ENCODE results near the gene CEP112.

Gene CEP112

DNA sequence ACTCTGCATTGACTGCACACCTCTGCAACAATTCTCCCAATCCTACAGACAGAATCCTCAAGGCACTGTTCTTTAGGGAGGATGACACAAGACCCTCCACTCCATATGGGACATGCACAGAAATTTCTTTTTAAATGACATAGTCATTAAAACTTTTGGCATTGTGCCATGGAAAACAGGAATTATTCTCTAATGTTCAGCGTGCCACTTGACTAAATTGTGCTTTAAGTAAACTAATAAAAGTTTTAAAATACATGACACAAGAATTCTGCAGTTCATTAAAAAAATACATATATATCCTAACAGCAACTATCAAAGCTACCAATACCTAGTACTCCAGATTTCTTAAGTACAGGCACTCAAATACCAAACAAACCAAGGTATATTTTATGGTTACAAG, 16.0 kb downstream of the CEP112 start:
- Histone ChIP-seq H3K27ac (ENCODE audit: low read length) (no peak overlapping the region), H4K20me1 (ENCODE audit: insufficient read depth, low read length) (no peaks in the 10 kb centered on the region), H2AFZ (ENCODE audit: low read length) (no peak overlapping the region), H3K27me3 (replicated peaks; ENCODE audit: insufficient read depth, low read length) (no peaks in the 10 kb centered on the region), H3K9me2 (replicated peaks; ENCODE audit: insufficient read depth, low read length) (no peaks in the 10 kb centered on the region), H3K4me1 (ENCODE audit: low read length) (no peaks in the 10 kb centered on the region), H3K4me2 (ENCODE audit: low read depth, low read length) (no peak overlapping the region), H3K9ac (ENCODE audit: low read length) (no peak overlapping the region), H3K79me2 (ENCODE audit: low read length) (no peaks in the 10 kb centered on the region), H3K36me3 (replicated peaks; ENCODE audit: insufficient read depth, low read length) (no peaks in the 10 kb centered on the region), H3K4me3 (ENCODE audit: low read length) (no peak overlapping the region), H3K9me3 (replicated peaks; ENCODE audit: insufficient read depth, low read length) (no peaks in the 10 kb centered on the region), H3F3A (ENCODE audit: insufficient read depth, low read length) (no peaks in the 10 kb centered on the region)
- TF ChIP-seq, protein P1, sequence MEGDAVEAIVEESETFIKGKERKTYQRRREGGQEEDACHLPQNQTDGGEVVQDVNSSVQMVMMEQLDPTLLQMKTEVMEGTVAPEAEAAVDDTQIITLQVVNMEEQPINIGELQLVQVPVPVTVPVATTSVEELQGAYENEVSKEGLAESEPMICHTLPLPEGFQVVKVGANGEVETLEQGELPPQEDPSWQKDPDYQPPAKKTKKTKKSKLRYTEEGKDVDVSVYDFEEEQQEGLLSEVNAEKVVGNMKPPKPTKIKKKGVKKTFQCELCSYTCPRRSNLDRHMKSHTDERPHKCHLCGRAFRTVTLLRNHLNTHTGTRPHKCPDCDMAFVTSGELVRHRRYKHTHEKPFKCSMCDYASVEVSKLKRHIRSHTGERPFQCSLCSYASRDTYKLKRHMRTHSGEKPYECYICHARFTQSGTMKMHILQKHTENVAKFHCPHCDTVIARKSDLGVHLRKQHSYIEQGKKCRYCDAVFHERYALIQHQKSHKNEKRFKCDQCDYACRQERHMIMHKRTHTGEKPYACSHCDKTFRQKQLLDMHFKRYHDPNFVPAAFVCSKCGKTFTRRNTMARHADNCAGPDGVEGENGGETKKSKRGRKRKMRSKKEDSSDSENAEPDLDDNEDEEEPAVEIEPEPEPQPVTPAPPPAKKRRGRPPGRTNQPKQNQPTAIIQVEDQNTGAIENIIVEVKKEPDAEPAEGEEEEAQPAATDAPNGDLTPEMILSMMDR (IDR thresholded peaks at IDR 0.05; ENCODE audit: low read length), result no peak
- TF ChIP-seq EZH2 (optimal IDR thresholded peaks at IDR 0.05; ENCODE audit: low read depth, low read length), result no peak
- no peak for TF ChIP-seq EZH2phosphoT487 (IDR thresholded peaks at IDR 0.05; ENCODE audit: low read length)
- no peak for DNase-seq

DNA sequence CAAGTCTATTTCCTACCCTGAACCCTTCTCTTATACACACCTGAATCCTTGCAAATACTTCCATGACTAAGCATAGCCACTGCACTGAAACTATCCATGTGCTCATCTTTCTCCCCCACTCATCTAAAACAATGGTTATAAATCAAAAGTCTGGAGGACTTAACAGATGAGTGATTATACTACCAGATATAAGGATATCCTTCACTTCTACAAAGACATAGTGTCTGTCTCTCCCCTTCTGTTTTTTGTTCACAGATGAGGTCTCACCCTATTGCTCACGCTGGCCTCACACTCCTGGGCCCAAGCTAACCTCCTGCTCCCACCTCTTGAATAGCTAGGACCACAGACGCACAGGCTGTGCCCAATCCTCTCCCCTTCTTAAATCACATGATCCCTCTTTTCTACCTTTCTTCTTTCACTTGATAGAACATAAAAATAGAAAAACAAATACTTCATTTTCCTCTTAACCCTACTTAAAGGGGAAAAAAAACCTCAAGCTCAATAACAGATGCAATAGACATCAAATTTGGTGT, 19.2 kb downstream of the CEP112 start:
- no peak overlapping the region for H3K4me2 ChIP-seq (ENCODE audit: low read depth, low read length)
- no peak overlapping the region for H3K4me3 ChIP-seq (ENCODE audit: low read length)
- H3K27me3 ChIP-seq (replicated peaks; ENCODE audit: insufficient read depth, low read length), result no peaks in the 10 kb centered on the region
- H3K9me3 ChIP-seq (replicated peaks; ENCODE audit: insufficient read depth, low read length), result no peaks in the 10 kb centered on the region
- H3K79me2 ChIP-seq (ENCODE audit: low read length), result no peaks in the 10 kb centered on the region
- no peaks in the 10 kb centered on the region for H3F3A ChIP-seq (ENCODE audit: insufficient read depth, low read length)
- H2AFZ ChIP-seq (ENCODE audit: low read length), result no peak overlapping the region
- H4K20me1 ChIP-seq (ENCODE audit: insufficient read depth, low read length), result no peaks in the 10 kb centered on the region
- no peak overlapping the region for H3K9ac ChIP-seq (ENCODE audit: low read length)
- no peak for DNase-seq
- no peaks in the 10 kb centered on the region for H3K9me2 ChIP-seq (replicated peaks; ENCODE audit: insufficient read depth, low read length)
- no peak overlapping the region for H3K27ac ChIP-seq (ENCODE audit: low read length)
- no peaks in the 10 kb centered on the region for H3K4me1 ChIP-seq (ENCODE audit: low read length)
- no peaks in the 10 kb centered on the region for H3K36me3 ChIP-seq (replicated peaks; ENCODE audit: insufficient read depth, low read length)
- no peak for TF ChIP-seq EZH2 (optimal IDR thresholded peaks at IDR 0.05; ENCODE audit: low read depth, low read length)
- TF ChIP-seq EZH2phosphoT487 (IDR thresholded peaks at IDR 0.05; ENCODE audit: low read length), result no peak
- TF ChIP-seq, protein P1 (IDR thresholded peaks at IDR 0.05; ENCODE audit: low read length), result no peak

DNA sequence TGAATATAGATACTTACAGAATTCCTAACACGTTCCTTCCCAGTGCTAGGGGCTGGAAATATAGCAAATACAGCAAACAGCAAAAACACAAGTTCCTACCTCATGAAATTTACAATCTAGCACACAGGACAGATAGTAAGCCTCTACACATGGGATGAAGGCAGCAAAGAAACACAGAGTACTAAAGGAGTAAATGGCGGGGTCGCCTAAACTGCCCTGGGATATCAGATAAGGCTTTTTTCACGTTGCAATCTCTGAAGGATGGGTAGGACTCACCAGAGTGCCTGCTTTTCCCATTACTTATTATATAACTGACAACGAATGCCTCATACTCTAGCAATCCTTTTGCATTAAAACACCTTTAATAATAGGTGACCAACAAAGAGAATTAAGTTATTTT, 19.8 kb downstream of the CEP112 start:
- Histone ChIP-seq H3K36me3 (replicated peaks; ENCODE audit: insufficient read depth, low read length) (no peaks in the 10 kb centered on the region), H3K4me3 (ENCODE audit: low read length) (no peak overlapping the region), H3K9me2 (replicated peaks; ENCODE audit: insufficient read depth, low read length) (no peaks in the 10 kb centered on the region), H3K27ac (ENCODE audit: low read length) (no peak overlapping the region), H3K4me1 (ENCODE audit: low read length) (peaks cover 5% of the 10 kb centered on the region), H3K27me3 (replicated peaks; ENCODE audit: insufficient read depth, low read length) (no peaks in the 10 kb centered on the region), H2AFZ (ENCODE audit: low read length) (no peak overlapping the region), H3F3A (ENCODE audit: insufficient read depth, low read length) (no peaks in the 10 kb centered on the region), H3K79me2 (ENCODE audit: low read length) (no peaks in the 10 kb centered on the region), H3K9me3 (replicated peaks; ENCODE audit: insufficient read depth, low read length) (no peaks in the 10 kb centered on the region), H3K4me2 (ENCODE audit: low read depth, low read length) (no peak overlapping the region), H4K20me1 (ENCODE audit: insufficient read depth, low read length) (no peaks in the 10 kb centered on the region), H3K9ac (ENCODE audit: low read length) (no peak overlapping the region)
- TF ChIP-seq EZH2phosphoT487 (IDR thresholded peaks at IDR 0.05; ENCODE audit: low read length) (no peak), EZH2 (optimal IDR thresholded peaks at IDR 0.05; ENCODE audit: low read depth, low read length) (no peak)
- TF ChIP-seq, protein P1 (IDR thresholded peaks at IDR 0.05; ENCODE audit: low read length), result no peak
- no peak for DNase-seq

Measured in MM.1S (cell line).